Left renal cortex interstitium (tissue), 4 donors: ENCODE results near the gene UACA. TPM values are rescaled to one million over a fixed set of nuclear protein-coding genes. Genes with fewer than 3 reads are reported as not detected.

Experiments used
- DNase-seq, 4 donors: peaks; one replicate each; pipeline ENCODE4 v3.0.0-alpha.2; 2013; ENCODE audit warnings: low read depth in 4 of 4, low spot score in 2 of 4, missing footprints in 1 of 4
- polyA plus RNA-seq, 4 donors: library from polyadenylated mRNA; unstranded; fragments of 120-200 nt; gene quantifications; one replicate each; pipeline ENCODE4 v1.2.1, GENCODE V29; 2013; ENCODE audit not compliant: insufficient read length in 4 of 4

UACA gene
- polyA plus RNA-seq, 4 donors: 86.6 to 131 (median 97.9) TPM

DNA sequence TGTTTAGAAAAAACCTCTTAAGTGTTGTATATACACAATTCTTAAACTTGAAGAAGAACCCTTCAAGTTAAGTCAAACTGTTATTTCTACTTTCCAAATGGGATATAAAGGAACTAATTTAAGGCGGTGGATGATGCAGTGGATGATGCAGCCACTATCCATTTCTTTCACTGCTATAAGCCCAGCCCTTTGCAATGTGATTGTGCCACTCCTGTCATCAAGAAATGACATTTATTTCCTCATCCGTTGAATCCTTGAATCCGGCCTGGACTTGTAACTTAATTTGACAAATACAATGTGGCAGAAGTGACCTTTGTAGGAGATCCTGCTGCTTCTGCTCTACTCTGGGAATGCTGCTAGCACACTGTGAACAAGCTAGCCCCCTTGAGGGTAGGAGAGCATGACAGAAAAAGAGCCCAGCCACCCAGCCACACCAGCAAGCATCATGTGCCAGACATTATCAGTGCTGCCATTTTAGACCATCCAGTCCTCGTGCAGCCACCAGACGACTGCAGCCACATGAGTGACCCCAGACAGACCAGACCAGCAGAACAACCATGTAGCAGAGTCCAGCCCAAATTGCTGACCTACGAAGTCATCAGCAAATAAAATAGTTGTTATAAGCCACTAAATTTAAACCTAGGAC lies 47.4 kb downstream of the UACA start:
- DNase-seq: no peak

DNA sequence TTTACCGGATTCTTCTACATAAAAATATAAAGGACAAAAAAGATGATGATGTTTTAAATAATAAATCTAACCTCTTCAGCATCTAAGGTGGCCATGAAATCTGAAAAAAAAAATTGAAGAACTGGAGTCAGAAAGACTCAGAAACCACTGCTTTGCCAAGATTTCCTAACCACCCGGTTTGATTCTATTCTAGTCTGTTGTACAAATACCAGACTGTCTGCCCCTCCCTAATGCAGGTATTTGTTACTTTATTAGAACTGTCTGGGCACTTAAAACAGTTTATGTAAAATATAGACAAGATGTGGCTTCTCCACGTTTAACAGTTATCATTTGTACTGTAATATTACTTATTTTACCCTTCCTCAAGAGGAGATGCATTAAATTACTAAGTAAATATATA lies 48.8 kb downstream of the UACA start:
- DNase-seq: no peak

DNA sequence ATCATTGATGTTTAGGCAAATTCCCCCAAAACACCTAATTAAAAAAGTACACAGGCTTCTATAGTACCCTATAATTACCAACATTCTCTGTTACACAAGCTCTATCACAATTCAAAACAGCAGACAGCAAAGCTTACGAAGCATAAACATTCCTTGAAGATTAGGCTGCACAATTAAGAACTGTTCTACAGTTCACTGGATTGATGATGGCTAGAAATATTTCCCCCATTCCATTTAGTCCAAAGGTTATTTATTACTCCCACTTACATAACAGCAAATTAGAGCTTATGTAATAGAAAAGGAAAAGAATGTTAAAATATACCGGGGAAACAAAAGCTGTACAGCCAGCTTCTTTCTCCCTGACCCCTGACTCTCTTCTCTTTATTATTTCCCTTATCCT lies 49.3 kb downstream of the UACA start:
- DNase-seq: no peak

DNA sequence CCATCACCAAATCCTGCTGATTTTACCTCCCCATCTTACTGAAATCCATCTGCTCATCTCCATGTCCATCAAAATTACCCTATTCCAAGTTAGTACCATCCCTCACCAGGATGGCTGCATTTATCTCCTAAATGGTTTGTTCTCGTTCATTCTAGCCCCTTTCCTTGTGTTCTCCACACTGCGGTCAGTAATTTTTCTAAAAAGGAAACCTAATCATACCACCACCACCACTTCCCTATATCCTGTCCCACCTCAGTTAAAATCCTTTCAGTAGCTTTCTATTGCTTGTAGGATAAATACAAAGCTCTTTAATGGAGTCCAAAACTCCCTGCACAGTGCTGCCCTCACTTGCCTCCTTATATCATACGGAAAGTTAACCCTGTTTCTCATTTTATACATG lies 51.1 kb downstream of the UACA start:
- no peak for DNase-seq

DNA sequence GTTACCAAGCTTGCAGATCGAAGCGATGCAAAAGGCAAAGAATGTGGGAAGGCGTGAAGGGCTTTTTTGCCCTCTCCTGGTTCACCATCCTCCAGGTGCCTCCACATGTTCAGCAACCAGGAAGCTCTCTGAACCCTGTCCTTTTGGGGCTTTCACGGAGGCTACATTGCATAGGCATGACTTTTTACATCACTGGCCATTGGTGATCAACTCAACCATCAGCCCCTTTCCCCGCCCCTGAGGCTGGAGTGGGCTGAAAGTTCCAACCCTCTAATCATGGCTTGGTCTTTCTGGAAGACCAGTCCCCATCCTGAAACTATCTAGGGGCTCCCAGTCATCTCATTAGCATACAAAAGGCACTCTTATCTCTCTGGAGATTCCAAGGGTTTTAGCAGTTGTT lies 52.6 kb downstream of the UACA start:
- DNase-seq: no peak

DNA sequence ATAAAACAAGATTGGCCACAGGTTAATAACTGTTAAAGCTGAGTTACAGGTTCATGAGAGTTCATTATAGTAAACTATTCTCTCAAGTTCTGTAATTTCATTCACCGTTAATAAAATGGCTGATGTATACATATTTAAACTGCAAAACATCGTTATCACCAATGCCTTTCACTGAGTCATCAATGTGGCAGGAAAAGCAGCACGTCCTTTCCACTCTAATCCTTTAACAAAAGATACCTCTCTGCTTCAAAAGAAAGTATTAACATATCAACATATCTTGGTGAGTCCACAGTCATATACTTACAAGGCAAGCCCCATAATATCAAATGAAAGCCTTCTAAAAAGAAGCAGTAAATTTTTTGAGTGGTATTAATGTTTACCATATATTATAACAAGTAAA lies 54.5 kb downstream of the UACA start:
- DNase-seq: no peak

DNA sequence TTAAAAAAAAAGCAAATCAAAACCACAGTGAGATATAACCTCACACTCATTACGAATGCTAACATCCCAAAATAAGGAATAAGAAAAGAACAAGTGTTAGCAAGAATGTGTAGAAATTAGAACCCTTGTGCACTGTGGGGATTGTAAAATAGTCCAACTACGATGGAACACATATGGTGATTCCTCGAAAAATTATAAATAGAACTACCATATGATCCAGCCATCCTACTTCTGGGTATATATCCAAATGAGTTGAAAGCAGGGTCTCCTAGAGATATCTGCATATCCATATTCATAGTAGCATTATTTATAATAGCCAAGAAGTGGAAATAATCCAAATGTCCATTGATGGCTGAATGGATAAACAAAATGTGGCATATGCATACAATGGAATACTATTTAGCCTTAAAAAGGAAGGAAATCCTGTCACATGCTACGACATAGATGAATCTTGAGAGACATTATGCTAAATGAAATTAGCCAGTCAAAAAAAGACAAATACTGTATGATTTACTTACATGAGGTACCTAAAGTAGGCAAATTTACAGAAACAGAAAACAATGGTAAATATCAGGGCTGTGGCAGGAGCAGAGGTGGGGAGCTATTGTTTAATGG lies 55.6 kb downstream of the UACA start:
- DNase-seq: no peak

DNA sequence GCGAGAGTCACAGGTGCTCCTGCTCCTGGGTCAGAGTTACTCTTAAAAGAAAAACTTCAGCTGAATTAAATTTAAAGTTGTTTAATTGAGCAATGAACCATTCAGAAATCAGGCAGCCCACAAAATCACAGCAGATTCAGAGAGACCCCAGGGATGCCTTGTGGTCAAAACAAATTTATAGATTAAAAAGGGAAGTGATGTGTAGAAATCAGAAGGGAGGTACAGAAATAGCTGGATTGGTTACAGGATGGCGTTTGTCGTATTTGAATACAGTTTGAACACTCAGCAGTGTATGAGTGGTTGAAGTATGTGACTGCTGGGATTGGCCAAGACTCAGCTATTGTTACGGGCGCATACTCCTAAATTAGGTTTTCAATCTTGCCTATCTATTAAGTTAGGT lies 58.6 kb downstream of the UACA start:
- no peak for DNase-seq

DNA sequence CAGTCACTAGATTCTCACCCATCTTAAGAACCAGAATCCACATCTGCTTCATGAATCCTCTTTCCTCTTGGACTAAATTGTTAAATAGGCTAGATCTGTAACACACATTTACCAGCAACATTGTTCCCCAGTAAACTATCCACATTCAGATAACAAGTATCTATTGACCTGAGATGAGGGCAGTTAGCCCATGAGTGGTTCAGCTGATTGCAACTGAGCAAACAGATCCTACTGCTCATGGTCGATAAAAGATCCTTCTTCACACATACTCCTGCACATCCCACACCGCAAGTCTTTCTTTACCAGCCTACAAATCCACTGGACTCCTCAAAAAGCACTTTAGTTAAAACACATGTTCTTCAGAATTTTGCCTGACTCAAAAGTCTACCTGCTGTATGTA lies 59.2 kb downstream of the UACA start:
- no peak for DNase-seq

DNA sequence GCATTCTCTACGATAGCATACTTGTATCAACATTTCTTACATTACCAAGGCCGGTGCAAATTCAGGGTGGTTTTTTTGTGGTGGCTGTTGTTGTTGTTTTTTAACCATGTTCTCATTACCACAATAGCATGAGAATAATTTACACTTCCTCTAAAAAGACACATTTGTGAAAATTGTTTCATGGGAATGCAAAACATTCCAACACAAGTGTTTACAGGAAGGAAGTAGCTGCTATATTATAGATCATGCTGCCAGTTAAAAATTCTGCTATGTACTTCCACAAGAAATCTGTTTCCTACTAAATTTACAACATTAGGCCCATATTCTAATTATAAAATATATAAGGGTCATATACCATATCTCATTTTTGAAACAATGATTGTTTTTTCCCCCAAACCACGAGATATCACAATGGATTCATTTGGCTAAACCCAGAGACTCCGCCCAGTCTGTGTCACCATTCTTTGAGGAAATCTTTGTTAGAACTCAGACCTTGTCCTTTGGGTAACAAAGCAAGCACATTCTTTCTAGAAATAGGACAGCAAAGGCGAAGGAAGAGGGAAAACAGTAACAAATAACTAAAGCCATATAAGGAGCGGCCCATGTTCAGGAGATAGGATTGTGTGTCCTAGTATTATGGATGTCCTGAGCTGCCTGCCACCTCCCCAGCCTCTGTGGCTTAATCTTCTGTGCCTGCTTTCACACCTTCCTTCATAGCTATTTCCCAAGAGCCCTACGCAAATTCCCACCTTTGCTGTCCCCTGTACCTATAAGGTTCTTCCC lies 60.1 kb downstream of the UACA start:
- no peak for DNase-seq

DNA sequence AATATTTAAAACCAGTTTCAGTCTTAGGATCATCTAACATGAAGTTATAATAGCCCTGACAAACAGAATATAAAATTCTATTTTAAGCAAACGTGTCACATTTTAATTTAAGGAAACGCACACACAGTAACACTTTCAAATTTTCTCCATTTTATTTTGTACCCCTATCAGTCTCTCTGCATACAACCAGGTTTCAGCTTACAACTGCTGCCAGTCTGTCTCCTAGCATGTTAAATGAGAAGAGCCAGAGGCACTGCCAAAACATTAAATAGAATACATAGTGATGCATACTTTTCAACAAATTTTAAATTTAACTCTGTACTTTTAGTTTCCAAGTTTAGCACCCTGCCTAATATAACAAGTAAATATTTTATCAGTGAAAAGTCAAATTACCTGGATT lies 60.8 kb downstream of the UACA start:
- no peak for DNase-seq

- DNase-seq: no peak
Observed at GRCh38 chr15:70701891-70702568, 61.3 kb downstream of the UACA start.

- no peak for DNase-seq
Observed at GRCh38 chr15:70701171-70701570, 62.2 kb downstream of the UACA start.

DNA sequence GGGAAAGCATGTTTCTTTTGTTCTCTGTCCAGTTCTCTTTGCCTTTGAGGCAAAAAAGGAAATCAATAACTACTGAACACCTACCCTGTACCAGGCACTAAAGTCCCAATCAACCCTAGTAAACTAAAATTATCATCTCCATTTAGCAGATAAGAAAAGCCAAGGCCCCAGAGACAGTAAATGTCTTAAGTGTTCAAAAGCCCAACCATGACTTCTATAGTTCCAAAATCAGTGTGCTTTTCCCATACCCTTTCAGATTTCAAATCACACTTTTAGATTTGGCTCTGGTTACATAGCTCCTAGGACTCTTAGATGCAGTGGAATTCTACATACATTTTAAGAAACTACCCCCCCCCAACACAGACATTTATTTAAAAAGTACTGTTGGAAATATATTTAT lies 63.5 kb downstream of the UACA start:
- DNase-seq: no peak

DNA sequence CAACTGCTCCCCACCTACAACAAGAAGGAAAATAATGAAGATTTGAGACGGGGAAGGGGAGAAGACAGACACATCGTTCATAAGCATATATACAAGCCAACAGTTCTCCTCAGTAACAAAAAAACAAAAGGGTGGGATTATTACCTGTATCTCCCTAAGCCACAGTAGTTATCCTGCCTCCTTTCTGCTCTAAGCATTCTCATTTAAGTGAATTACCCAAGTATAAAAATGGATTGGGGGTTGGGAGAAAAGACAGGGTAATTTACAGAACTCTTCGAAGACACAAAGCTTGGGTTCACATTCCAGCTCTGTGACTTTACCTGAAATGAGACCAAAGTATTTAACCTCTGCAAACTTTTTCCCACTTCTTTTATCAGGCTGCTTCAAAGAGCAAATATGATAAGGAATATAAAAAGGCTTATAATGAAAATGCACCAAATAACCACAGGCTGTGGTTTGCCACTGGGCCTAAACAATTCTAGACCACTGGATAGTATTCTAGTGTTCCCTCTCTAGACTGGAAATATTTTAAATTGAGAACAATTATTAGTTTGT lies 64.4 kb downstream of the UACA start:
- no peak for DNase-seq

DNA sequence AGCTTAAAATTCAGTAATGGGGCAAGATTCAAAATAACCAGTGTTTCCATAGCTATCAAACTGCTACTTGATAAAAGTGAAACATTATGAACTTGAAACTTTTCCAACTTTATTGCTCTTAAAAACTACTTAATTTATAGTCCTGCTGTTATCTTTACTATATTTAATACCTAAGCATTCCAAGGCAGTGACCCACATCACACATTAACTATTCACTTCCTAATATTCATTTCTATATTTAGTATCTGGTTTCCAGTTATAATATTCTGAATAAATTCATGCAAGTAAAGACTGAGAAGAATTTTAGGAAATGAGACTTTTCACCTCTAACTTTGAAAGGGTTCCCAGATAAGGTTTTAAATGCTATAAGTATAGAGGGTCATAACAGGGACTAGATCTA lies 64.9 kb downstream of the UACA start:
- DNase-seq: no peak

GRCh38 chr15:70690491-70691276 lies 72.7 kb downstream of the UACA start:
- no peak for DNase-seq

DNA sequence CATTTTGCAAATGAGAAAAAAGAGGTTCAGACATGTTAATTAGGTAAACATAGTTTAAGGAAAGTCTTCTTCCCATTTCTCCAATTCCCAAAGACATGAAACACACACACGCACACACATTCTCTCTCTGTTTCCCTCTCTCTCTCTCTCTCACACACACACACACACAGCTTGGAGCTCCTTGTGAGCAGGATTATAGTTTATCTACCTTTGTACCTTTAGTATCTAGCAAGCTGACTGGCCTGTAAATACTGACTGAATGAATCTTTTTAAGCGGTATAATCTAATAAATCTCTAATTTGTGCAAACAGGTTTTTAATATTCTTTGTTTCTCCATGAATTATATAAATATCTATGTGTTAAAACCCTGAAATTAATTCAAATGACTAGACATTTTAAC lies 73.3 kb downstream of the UACA start:
- no peak for DNase-seq

GRCh38 chr15:70687482-70687881 lies 75.9 kb downstream of the UACA start:
- DNase-seq: no peak

- DNase-seq: no peak
Observed at GRCh38 chr15:70680817-70681216, 82.5 kb downstream of the UACA start.

GRCh38 chr15:70679919-70680231 lies 83.5 kb downstream of the UACA start:
- no peak for DNase-seq
